CD4-positive, alpha-beta T cell treated with Interleukin-17A for 1 hour (primary cell): ENCODE results near the gene TRABD.

Source experiments
- DNase-seq: peaks from one replicate; pipeline ENCODE4 v3.0.0-alpha.2; 2020

TRABD gene

DNA sequence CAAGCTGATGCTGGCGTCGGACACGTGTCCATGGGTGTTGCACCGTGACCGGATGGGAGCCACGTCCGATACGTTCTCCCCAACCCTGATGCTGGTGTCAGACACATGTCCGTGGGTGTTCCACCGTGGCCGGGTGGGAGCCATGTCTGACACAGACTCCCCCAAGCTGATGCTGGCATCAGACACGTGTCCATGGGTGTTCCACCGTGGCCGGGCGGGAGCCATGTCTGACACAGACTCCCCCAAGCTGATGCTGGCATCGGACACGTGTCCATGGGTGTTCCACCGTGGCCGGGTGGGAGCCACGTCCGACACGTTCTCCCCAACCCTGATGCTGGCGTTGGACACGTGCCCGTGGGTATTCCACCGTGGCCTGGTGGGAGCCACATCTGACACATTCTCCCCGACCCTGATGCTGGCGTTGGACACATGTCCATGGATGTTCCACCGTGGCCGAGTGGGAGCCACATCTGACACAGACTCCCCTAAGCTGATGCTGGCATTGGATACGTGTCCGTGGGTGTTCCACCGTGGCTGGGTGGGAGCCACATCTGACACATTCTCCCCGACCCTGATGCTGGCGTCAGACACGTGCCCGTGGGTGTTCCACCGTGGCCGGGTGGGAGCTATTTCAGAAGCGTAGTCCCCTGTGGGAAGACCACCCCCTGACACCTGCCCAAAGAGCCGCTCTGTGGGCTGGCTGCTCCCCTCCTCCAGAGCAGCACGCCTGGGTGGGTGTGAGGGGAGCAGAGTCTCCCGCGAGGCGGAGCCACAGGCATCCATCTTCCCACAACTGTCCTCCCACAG lies 35.1 kb downstream of the TRABD start:
- no peak for DNase-seq

DNA sequence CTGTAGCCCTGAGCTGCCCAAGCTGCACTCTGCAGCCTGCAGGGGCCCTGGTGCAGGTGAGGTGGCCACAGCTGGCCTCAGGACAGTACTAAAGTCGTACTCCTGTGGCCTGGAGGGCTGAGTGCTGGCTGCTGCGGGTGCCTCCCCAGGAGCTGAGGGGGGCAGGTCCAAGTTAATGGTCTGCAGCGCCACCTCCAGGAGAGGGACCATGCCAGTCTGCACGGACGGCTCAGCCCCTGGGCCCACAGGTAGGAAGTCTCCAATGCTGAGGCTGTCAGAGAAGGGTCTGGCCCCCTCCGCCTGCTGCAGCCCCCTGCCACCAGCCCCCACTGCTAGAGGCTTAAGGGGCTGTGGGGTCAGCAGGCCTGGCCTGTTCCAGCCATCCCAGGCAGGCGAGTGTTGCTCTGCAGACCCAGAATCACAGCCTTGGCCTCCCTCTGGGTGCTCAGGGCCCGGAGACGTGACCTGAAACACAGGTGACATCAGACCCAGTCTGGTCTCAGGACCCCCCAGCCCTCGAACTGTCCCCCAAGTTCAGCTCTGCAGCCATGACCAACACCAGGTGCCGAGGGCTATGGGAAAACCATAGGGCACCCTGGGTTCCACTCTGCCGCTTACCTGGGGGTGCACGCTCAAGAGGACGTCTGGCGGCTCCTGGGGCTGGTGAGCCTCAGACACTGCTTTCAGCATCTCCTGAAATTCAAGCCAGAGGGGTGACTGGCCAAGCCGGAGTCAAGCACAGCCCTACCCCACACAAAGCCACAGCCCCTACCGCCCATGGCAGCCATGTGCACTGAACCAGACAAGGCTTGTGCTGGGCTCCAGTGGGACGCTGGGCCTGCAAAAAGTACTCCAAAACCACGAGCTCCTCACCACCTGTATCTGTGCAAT lies 35.9 kb downstream of the TRABD start:
- DNase-seq = no peak

DNA sequence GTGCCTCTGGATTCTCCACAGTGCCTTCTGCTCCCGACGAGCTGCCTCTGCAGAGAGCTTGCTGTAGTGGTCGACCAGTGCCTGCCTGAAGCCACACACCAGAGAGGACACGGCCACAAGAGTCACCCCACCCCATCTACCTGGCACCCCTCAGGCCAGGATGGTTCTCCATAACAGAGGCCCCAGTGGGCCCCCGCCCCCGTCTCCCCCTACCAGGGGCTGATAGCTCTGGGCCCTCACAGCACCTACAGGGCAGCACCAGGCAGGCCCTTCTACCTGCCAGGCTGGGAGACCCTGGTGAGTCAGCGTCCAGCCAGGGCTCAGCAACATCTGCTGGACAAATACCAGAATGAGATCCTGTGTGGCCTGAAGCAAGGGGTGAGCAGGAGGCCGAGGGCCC lies 36.8 kb downstream of the TRABD start:
- DNase-seq = no peak

DNA sequence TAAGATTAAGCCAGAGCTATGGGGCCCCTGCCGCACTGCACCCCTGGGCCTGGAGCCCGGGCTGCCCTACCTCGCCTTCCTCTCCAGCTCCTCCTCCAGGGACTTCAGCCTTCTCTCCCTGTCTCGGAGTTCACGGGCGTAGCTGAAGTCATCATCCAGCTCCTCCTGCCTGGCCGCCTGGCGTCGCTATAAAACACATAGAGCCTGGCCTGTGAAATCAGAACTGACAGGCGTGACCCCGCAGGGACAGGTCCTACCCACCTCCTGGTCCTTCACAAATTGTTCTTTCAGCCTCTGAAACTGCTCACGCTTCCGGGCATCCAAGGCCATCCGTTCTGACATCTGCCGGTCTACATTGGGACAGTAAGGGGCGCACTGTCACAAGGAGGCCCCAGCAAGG lies 38.4 kb downstream of the TRABD start:
- no peak for DNase-seq

DNA sequence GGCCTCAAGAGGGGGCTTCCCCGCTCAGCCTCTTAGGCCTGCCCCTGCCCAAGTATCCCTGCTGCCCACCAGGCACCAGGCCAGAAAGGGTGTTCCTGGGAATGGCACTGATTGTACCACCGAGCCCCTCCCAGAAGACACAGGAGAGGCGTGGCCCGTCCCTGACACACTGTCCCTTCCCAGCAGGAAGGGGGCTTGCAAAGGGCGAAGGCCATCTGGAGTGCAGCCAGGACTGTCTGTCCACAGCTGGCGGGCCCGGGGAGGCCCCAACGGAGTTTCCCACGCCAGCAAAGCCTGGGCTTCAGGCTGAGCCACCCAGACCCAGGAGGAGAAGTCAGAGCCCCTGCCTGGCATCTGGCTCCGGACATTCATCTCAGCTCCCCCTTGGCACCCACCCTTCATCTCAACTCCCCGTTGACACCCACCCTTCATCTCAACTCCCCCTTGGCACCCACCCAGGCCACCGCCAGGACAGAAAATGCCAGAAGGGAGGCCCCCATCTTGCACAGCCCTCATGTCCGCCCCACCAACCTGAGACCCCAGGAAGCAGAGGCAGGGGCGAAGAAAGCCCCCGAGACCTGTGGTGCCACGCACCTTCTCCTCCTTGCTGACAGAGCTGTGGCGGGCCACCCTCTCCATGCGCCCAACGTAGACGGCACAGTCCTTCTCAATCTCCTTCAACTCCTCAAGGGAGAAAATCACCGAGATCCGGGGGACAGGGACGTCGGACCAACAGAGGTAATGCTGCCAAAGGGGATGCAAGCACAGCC lies 39.7 kb downstream of the TRABD start:
- no peak for DNase-seq

DNA sequence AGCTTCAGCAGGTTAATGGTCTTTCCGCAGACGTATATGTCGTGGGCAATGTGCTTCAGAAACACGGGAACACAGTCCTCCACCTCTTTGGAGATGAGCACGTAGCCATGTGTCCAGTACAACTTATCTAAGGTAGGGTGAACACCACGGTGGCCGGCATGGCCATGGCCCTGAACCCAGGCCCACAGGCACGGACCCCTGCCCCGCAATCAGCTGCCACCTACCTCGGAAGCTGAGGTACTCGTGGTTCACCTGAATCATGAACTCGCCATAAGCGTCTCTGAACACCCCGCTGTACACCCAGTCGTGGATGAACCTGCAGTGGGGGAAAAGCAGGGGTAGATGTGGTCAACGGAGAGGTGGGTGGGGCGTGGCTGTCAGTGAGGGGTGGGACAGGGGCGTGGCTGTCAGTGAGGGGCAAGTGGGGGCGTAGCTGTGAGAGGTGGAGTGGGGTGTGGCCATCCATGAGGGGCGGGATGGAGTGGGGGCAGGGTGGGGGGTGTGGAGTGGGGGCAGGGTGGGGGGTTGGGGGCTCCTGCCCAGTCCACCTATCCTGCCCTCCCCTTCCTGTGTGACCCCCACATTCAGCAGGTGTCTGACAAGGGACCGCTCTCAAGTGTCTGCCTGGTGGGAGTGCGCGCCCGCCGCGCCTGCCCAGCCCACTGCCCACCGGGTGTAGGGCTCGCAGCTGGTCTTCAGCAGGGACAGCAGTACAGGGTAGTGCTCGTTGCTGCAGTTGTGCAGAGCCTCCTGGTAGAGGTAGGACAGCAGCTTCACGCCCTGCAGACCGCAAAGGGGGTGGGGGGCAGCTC lies 40.6 kb downstream of the TRABD start:
- no peak for DNase-seq

DNA sequence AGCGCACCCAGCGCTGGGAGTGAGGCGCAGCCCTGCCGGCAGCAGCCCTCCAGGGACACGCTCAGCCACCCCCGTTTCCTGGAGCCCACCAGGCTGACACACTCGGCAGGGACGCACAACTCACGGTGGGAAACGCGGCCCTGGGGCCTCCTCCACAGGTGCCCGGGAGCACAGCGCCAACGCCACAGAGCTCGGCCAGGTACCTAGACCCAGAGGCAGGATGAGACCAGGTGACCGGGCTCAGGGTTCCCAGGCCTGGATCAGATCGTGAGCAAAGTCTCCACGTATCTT lies 41.1 kb downstream of the TRABD start:
- no peak for DNase-seq

DNA sequence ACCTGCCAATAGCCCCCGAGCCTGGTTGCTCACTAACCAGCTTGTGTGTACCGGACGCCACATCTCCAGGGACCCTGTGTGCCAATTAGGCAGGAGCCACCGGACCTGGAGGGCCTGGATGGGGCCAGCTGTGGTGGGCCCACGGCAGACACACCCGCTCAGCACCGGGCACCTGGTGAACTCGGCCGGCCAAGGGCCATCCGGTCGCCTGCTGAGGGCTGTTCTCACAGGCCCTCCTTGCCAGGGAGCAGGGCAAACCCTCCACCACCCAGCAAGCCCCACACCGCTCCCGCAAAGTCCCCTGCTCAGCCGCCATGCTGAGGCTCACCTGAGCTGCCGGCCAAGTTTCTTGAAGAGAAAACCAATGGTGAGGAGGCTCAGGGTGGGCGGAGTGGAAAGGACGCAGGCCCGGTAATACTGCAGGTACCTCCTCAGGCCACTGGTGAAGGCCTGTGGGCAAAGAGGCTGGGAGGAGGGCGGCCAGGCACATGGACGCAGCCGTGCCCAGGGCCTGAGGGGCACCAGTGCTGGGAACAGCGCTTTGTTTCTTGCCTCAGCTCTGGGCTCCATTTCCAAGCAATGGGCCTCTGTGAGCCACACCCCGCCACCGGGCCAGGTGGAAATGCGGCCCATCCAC lies 42.0 kb downstream of the TRABD start:
- no peak for DNase-seq

DNA sequence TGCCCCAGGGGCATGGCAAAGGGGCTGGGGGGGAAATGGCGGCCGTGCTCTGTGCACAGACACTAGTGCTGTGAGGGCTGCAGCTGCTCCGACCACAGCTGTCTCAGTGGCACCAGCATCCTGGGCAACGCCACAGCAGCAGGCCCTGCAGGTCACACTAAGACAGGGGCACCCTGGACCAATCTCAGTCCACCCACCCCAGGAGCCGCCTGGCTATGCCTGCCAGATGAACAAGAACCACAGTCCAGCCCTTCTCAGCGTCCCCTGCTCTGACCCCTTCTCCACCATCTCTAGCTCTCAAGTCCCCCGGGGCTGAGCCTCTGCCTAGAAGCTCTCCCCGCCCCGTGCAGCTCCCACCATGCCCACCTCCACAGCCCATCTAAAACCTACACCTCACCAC lies 42.7 kb downstream of the TRABD start:
- DNase-seq = no peak

DNA sequence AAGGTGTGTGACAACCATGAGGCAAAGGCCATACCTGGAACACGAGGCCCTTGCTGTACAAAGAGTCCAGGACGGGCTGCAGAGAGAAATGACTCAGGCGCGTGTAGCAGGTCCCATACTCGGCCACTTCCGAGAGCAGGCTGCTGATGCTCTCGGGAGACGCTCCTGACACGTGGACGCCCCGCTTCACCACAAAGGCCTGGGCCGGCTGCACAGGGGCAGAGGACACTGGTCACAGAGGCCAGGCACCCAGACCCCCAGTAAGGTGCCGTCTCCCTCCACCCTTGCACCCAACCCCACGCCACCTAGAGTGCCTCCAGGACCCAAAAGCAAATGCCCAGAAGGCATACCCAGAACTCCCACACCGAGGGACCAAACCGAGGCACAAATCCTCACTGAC lies 43.7 kb downstream of the TRABD start:
- no peak for DNase-seq

DNA sequence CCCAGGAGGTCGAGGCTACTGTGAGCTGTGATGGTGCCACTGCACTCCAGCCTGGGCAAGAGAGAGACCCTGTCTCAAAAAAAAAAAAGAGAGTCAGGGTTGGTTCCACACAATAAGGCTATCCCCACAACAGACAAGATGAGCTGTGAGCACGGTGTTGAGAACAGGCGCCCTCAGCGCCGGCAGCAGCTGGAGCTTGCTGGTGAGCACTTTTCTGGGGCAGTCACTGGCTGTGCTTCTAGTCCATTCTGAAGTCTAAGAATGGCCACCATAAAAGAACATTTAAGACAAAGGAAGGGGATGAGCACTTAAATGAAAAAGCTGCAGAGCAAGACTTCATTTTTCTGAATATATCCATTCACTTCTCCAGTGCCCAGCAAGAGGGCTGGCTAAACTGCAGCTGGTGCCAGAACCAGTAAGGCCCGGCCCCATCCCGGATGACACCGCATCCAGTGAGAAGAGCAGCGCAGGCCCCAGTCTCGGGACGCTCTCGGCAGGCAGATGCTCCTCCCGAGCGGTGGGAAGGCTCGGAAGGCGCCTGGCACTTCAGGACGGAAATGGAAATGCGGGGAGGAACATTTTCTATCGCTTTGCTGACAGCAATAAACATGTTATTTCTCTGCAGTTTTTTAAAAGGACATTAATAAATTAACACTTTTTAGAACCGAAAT lies 46.9 kb downstream of the TRABD start:
- DNase-seq = no peak

DNA sequence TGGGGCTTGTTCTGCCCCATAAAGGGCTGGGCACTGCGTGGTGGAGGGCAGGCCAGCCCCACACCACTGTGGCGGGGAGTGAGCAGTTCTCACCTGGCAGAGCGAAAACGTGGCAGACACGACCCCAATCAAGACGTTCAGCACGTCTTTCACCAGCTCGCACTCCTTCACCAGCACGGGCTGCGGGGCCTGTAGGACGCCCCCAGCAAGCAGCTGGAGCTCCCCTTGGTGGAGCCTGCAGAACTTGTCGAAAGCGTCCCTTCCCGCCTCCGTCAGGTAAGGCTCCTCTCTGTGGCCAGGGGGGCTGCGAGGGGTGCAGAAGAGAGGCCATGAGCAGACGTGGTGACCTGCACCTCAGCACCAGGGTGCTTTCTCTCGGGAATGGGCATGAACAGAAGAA lies 47.5 kb downstream of the TRABD start:
- DNase-seq = no peak

DNA sequence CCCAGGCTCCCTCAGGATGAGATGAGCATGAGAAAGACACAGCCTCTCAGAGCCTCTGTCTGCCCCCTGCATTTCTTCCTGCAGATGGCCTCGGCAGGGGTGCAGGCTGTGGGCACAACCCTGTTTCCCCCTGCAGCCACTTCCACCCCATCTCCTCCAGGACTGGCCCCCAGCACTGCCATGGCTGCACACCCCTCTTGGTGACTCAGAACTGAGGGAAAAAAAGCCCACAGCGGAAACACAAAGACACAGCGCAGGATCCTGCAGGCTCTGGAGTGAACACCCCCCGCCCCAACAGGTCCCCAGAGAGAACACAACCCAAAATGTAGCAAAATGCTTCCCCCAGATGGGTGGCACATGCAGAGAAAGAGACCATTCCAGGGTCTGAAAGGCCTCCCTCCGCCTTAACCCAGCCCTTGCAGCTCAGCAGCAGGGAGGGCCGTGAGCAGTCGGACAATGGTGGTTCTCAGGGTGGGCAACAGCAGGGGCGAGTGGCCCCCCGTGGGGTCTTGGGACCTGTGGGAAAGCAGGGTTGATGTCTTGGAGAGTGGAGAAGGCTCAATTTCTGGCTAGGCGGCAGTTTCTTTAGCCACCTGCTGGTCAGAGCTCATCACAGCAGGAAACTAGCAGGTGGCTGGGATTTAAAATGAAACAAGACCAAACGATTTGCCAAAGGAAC lies 51.2 kb downstream of the TRABD start:
- DNase-seq = no peak

DNA sequence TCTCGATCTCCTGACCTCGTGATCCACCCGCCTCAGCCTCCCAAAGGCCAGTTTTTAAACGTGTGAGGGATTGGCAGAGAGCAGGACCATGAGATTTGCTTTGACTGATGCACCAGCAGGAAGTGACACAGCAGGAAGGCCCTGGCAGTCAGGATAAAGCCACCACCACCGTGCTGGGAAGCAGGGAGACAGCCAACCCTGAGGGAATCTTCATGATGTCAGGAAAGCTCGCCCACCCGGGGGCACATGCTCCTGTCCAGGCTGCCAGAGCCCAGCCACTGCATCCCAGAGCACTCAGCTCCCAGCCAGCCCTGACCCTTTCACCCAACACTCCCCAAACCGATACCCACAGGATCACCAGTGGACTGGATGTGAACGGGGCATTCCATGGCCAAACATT lies 53.0 kb downstream of the TRABD start:
- no peak for DNase-seq

DNA sequence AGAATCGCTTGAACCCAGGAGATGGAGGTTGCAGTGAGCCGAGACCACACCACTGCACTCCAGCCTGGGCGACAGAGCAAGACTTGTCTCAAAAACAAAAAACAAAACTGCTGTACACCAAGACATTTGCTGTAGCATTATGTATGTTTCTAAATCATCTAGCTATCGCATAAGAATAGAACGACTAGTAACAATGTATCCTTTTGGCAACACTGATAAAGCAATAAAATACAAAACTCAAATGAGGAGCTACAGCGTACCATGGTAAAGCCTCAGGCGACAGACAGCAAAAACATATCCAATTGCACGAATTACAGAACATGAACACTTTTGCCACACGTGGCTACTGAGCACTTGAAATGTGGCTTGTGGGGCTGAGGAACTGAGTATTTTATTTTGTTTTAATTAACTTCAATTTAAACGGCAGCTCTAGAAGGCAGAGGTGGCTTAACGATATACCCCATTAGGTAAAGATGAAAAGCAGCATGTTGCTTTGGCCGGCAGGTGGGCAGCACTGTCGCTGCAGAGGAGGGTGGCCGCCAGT lies 56.8 kb downstream of the TRABD start:
- DNase-seq = no peak

DNA sequence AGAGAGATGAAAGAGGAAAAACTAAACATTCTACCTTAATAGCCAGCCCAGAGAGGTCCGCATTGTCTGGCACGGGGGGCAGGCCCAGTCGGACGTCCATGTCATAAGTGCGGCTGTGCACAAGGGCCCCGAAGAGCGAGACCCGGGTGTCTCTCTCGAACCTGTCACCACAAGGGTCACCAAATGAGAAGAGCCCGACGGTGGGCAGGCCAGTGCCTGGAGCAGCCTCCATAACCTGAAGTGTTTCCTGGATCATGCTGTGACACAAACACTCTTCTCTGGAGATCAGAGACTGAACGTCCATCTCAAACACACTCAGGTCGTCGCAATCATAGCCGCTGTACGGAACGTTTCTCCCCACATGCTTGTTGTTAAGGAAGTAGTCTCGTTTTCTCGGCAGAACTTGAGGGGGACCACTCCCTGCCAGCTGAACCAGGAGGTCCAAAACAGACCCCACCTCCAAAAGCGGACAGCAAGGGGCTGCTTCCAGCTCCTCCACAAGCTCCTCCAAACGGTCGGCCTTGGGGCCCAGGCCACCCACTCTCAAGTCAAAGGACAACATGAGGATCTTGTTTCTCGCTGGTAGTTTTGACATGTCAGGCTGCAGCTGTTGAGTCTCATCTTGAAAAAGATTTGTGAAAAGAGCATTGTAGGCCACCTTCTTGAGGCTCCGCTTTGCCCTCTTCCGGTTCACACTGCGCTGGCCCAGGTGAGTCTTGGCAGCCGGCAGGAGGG lies 58.1 kb downstream of the TRABD start:
- DNase-seq = peak; percentile 23

DNA sequence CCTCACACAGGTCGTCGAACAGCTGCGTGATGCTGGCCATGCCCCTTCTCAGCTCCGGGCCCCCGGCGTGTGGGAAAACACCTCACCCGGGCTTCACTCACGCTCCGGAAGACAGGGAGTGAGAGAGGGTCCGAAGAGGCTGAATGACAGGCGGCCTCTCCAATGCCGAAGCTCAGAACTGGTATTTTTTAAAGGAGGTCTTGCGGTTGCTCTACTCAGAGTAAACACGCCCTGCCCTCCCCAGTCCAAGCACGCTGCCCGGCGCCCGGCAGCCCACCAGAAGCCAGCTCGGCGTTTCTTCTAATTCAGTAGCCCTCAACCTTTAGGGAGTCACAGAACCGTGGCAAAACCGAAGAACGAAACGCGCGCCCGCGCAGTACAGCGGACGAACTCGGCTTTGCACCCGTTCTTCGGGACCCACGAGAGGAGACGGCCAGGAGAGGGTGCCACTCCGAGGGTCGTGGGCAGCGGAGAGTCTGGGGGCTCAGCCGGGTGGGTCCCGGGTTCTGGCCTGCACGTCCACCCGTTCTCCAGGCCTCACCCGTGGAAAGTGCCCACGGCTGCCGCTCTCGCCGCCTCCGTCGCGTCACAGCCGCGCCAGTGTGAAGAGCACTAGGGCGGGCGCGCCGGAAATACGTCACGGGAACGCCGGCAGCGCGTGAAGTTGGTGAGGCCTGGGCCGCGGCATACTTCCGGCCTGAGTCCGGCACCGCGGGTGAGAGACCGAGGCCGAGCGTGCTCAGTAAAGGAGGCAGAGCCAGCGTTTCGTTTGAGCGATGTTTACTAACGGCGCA lies 58.9 kb downstream of the TRABD start, which contains the start of gene TUBGCP6:
Gene TUBGCP6, minus strand, starts transcription at position 604 of the 794 bp plus-strand sequence. Its CDS starts 564 bp downstream, at position 40.
- peak; percentile 91 for DNase-seq

DNA sequence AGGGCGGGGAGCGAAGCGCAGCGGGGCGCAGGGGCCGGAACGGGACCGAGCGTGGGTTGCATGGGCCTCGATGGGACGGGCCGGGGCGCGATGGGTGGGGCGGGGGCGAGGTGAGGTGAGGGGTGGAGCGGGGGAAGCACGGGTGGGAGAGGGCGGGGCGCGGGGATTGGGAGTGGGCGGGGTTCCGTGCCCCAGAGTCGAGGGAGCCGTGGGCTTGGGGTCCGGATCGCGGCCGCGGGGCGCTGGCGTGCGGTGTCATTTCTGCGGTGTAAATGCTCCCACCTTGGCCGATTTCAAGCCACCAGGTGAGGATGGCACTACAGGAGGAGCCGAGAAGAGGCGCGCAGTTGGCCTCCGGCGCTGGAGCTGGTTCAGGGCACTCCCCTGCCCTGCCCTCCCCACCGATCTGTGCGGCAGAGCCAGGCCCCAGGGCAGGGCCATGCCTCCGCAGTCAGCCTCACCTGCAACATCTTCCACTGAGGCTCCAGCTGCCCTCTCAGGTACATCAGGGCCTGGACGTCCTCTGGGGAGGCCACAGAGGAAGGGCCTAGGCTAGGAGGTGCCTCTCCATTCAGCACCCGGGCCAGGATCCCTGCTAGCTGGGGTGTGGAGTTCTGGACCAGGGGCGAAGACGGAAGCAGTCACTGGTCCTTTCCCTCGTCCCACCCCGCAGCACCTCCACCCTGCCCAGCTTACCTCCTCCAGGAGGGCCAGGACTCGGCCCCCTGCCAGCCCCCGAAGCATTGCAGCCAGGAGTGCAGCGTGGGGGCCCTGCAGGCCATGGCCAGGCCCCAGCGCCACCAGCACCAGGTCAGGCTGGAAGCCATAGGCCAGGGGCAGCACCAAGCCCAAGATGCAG lies 59.7 kb downstream of the TRABD start:
- no peak for DNase-seq
